ENCODE results near the gene KRT81. TPM values are rescaled to one million over a fixed set of nuclear protein-coding genes. Genes with fewer than 3 reads are reported as not detected.

KRT81 gene
- total RNA-seq, 2 donors from 2014 or later = 0.77 TPM; not detected in 1

- Histone ChIP-seq H3K9ac (ENCODE audit: low read depth in 2 of 2, low read length in 2 of 2) (no peak overlapping the region), H3K27ac (no peak overlapping the region), H3K36me3 (no peaks in the 10 kb centered on the region), H3K9me3 (no peaks in the 10 kb centered on the region), H3K4me3 (no peak overlapping the region), H3K27me3 (peaks cover 15% of the 10 kb centered on the region), H3K4me1 (no peaks in the 10 kb centered on the region)
- TF ChIP-seq, protein P1, sequence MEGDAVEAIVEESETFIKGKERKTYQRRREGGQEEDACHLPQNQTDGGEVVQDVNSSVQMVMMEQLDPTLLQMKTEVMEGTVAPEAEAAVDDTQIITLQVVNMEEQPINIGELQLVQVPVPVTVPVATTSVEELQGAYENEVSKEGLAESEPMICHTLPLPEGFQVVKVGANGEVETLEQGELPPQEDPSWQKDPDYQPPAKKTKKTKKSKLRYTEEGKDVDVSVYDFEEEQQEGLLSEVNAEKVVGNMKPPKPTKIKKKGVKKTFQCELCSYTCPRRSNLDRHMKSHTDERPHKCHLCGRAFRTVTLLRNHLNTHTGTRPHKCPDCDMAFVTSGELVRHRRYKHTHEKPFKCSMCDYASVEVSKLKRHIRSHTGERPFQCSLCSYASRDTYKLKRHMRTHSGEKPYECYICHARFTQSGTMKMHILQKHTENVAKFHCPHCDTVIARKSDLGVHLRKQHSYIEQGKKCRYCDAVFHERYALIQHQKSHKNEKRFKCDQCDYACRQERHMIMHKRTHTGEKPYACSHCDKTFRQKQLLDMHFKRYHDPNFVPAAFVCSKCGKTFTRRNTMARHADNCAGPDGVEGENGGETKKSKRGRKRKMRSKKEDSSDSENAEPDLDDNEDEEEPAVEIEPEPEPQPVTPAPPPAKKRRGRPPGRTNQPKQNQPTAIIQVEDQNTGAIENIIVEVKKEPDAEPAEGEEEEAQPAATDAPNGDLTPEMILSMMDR (IDR thresholded peaks at IDR 0.05) = no peak
- intact Hi-C loops (cut with DNase I) = no loop called here
- DNase-seq = no peak
Observed at GRCh38 chr12:52311285-52311648, 19.9 kb upstream of the KRT81 start.

DNA sequence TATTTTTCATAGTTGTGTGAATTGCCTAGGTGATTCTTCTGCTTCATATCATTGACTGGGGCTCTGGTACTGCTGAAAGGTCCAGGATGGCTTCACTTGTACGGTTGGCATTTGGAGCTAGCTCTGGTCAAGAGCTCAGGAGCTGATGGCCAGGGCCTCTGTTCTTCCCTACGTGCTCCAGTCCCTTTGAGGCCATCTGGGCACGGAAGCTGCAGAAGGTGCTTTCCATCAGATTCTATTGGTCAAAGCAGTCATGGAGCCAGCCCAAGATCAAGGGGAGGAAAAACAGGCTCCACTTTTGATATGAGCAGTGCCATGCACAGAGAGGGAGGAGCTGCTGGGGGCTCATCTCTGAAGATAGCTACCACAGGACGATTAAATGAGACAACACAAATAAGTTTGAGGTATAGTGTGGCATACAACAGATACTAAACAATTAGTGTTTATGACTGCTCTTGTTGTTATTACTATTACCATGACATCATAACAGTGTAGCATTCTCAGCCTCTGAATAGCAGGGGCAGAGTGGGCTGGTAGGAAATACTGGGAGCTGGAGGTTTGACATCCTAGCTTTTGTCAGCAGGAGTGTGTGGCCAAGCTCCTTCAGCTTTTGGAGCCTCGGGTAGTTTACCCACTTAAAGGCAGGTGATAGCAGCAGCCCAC is 19.4 kb upstream of the KRT81 start:
- no peaks in the 10 kb centered on the region for H3K4me1 ChIP-seq
- no peak overlapping the region for H3K4me3 ChIP-seq
- intact Hi-C loops (cut with DNase I) = no loop called here
- H3K9me3 ChIP-seq = no peaks in the 10 kb centered on the region
- H3K36me3 ChIP-seq = no peaks in the 10 kb centered on the region
- TF ChIP-seq, protein P1 (IDR thresholded peaks at IDR 0.05) = no peak
- no peak overlapping the region for H3K27ac ChIP-seq
- DNase-seq = no peak
- no peak overlapping the region for H3K9ac ChIP-seq (ENCODE audit: low read depth in 2 of 2, low read length in 2 of 2)
- peaks cover 15% of the 10 kb centered on the region for H3K27me3 ChIP-seq

- H3K4me3 ChIP-seq = no peak overlapping the region
Observed at GRCh38 chr12:52308806-52309425, 17.6 kb upstream of the KRT81 start.

DNA sequence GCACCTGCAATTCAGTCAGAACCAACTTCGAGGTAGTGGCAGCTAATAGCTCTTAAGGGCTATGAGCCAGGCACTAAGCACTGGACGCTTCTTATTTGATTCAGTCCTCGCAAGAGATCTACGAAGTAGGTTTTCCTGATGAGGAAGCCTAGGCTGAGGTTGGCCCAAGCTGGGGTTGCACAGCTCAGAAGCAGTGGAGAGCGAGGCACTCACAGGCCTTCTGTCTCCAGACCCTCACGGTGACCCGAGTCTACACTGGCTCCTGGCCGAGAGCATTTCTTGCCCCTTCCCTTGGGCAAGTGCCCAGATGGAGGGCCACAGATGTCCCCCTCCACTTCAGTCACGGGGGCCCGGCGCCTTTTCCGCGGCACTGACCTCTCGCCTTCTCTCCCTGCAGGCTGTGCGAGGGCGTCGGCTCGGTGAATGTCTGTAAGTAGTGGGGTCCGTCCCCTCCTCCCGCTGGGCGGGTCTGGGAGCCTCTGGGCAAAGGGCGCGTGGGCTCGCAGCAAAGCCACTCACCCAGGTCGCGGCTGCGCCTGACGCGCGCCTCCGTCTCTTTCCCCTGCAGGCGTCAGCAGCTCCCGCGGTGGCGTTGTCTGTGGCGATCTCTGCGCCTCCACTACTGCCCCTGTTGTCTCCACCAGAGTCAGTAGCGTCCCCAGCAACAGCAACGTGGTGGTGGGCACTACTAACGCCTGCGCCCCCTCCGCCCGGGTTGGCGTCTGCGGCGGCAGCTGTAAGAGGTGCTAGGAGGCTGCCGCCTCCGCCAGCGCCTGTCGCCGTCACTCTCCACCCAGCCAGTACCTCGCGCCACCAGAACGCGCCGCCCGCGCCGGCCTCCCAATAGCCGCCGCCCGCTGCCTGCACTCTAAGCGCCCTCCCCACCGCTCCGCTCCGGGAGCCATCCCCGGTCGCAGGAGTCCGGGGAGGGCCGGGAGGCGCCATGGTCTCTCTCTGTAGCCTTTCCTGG is 16.8 kb upstream of the KRT81 start:
- Histone ChIP-seq H3K36me3 (no peaks in the 10 kb centered on the region), H3K27me3 (peaks cover 15% of the 10 kb centered on the region), H3K9me3 (no peaks in the 10 kb centered on the region), H3K4me3 (peak overlapping the region; percentile 29), H3K4me1 (no peaks in the 10 kb centered on the region), H3K9ac (ENCODE audit: low read depth in 2 of 2, low read length in 2 of 2) (no peak overlapping the region), H3K27ac (no peak overlapping the region)
- TF ChIP-seq, protein P1 (IDR thresholded peaks at IDR 0.05) = peak; percentile 9
- intact Hi-C loops (cut with DNase I) = no loop called here
- DNase-seq = peak; percentile 45

More at GRCh38 chr12:52308806-52309425, 17.6 kb upstream of the KRT81 start:
- DNase-seq = no peak
- Histone ChIP-seq H3K9ac (ENCODE audit: low read depth in 2 of 2, low read length in 2 of 2) (peak overlapping the region in 1 of 2 donors; percentile 33), H3K4me1 (no peaks in the 10 kb centered on the region), H3K27ac (no peak overlapping the region), H3K36me3 (no peaks in the 10 kb centered on the region), H3K9me3 (no peaks in the 10 kb centered on the region), H3K27me3 (peaks cover 15% of the 10 kb centered on the region)
- TF ChIP-seq, protein P1 (IDR thresholded peaks at IDR 0.05) = no peak
- intact Hi-C loops (cut with DNase I) = no loop called here

DNA sequence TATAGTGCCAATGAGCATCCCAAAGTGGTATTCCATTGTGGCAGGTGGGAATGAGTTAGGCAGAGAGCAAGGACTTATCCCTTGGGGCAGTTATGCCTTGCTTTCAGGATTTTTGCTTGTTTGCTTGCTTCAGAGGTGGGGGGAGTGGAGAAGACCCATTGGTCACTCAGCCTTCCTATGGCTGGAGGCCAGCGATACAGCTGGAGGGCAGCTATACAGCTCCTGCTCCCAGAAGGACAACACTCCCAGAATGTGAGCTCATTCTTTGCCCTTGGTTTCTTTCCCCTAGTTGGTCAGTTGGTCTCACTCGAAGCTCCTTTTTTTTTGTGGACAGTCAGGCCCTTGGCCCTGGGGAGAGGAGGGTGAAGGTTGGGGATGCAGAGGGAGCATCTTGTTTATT is 15.4 kb upstream of the KRT81 start:
- TF ChIP-seq, protein P1 (IDR thresholded peaks at IDR 0.05) = no peak

More for the DNA sequence above, 15.4 kb upstream of the KRT81 start:
- H3K27ac ChIP-seq = no peak overlapping the region
- no peaks in the 10 kb centered on the region for H3K36me3 ChIP-seq
- no peak for DNase-seq
- no peak overlapping the region for H3K4me3 ChIP-seq
- no peak overlapping the region for H3K9ac ChIP-seq (ENCODE audit: low read depth in 2 of 2, low read length in 2 of 2)
- no peaks in the 10 kb centered on the region for H3K4me1 ChIP-seq
- no peaks in the 10 kb centered on the region for H3K9me3 ChIP-seq
- intact Hi-C loops (cut with DNase I) = no loop called here
- peaks cover 15% of the 10 kb centered on the region for H3K27me3 ChIP-seq

Measured in colonic mucosa (tissue), 4 donors.